NCI-H2196 (cell line): ENCODE results near the gene EFL1.
"Not testable (repeated sequence)": the region's sequence is repeated elsewhere in the genome, so short reads cannot be mapped to it uniquely, and the experiment has no call there.

Experiments
- DNase-seq: peaks from one replicate; lab custom pipeline; 2025; ENCODE audit not compliant: unreplicated experiment; lab: John Stamatoyannopoulos, UW

EFL1 gene

DNA sequence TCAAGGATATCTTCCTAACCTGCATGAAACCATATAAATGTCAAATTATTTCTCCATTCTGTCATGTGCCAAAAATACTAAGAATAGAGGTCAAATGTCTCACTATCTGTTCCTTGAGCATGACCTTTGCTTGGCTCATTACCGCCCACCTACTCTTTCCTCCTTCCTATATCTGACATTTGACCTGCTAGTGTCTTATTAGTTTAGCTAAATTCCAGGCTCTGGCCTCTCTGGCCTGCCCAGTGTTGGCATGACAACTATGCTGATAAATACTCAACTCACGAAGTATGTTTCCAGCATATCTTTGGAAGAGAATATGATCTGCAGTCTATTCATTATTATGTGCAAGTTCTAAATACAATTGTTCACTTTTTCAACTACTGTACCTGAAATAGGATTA is 58.0 kb downstream of the EFL1 start:
- DNase-seq: not testable (repeated sequence)

DNA sequence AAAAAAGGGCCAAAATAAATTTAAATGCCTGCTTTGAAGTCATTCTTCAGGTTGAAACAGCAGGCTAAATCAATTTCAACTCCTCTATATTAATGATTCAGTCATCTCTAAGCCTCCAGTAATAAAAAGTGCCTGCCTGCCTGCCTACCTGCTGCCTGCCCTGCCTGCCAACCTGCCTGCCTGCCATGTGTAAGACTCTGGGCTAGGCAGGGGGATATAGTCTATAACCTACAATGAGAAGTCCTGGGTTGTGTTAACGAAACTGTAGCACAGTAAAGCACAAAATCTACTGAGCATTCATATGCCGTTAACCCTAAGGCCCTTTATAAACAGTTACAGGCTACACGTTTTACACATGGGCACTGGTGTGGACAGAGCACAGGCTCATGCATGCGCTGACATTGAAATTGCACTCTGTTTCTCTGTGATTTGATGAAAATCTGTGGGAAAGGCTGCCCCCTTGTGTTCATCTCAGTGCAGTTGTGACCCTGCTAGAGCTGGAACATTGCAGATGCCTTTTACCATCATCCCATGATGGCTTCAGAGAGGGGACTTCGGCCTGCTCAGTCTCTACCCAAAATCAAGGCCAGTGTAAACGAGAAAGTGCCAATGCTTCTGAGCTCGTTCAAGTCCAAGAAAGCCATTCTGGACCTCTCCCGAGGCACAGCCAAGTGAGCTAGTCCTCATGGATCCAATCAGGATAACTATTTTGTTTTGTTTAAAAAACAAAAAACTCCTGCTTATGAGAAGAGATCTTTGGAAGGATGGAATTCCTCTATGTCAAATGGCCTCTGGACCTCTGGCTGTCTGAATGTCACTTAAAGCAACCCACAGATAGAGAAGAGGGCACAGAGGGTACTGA is 64.6 kb downstream of the EFL1 start:
- DNase-seq: peak; percentile 55

DNA sequence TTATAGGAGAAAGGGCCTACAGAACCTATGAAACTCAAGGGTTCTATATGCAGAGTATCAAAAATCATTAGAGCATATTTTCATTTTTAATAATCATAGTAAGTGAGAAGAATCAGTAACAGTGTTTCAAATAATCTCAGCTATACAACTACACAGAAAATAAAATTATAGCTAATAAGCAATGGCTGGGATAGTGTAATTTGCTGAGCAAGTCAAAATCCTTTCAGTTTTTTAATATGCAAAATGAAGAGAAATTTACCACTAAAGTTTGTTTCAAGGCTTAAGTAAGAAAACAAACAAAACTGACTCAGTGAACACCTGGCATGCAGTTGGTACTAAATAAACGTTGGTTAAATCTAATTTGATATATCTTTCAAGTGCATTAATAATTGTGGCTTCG is 66.2 kb downstream of the EFL1 start:
- no peak for DNase-seq

DNA sequence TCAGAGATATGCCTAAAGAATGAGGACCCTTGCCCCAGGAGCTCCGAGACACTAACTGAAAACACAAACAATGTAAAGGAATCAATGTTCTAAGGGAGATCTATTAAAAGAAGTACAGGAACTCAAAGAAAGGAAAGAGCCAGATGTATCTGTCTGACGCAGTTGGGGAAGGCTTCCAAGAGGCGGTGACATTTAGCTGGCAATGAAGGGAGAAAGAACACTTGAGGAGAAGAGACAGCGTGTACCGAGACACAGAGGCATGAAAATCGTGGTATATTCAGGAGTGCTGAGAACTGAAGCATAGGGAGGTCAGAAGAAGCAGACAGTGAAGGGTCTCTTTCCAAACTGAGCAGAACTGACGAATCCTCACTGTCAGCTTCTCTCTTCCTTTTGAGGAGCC is 66.7 kb downstream of the EFL1 start:
- not testable (repeated sequence) for DNase-seq

DNA sequence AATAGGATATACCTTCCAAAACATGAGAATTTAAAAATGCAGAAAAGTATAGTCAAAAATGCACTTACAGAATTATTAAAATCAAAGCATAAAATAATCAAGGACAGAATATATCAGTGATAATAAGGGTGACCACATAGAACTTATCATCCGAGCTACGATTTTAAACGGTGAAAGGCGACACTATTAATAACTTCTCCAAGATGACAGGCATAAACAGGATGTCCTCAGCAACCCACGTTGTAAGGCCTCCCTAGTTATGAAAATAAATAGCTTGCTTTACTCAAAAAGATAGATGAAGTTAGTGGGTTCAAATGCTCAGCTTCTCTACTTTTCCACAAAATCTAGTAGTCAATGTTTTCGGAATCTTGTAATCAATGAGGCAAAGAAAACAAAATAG is 68.0 kb downstream of the EFL1 start:
- DNase-seq: not testable (repeated sequence)

GRCh38 chr15:82193435-82193834 is 69.1 kb downstream of the EFL1 start:
- DNase-seq: not testable (repeated sequence)

DNA sequence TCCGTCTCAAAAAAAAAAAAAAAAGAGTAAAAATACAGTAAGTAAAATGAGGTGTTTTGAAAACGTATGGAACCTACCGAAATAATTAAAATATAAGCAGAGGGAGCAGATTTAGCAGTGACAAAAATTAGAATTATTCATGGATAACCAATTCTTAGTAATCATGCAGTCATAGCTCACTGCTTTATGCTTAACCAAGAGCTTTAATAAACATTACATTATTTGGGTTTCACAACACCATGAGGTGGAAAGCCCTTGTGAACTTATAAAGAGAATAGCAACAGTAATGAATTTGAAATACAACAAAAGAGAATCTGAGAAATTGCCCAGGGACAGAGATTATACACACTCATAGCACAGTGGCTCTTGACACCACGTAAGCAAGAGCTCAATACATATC is 70.1 kb downstream of the EFL1 start:
- DNase-seq: not testable (repeated sequence)

DNA sequence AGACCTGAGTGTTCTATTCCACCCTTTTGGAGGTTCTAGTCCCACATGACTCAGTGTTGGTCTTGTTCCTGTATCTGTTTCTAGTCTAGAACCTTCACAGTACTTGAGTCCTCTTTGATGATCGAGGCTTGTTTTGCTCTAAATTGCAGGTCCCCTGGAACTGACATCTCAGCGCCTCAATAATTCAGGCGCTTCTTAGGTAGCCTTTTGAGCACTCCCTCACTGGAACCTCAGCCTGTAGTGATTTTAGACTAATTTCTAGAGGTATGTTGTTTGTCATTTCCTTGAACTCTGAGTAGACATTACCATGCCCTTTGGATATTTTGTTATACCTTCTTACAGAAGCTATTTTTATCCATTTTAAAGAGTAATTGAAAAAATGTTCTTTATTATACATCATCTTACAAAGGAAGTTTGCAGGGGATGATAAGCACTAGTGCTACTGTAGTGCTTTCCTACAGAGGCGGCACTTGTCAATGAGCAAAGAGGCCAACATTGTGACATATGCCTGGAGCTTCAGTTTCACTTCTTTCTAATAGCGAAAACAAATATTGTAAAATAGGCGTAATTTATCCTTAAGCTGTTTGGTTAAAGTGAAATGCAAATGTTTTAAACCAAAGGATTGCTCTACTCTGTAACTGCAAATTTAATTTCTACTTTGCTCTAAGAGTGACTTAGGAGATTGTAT is 75.7 kb downstream of the EFL1 start:
- DNase-seq: no peak

- DNase-seq: no peak
Observed at GRCh38 chr15:82186161-82186560, 76.4 kb downstream of the EFL1 start.

DNA sequence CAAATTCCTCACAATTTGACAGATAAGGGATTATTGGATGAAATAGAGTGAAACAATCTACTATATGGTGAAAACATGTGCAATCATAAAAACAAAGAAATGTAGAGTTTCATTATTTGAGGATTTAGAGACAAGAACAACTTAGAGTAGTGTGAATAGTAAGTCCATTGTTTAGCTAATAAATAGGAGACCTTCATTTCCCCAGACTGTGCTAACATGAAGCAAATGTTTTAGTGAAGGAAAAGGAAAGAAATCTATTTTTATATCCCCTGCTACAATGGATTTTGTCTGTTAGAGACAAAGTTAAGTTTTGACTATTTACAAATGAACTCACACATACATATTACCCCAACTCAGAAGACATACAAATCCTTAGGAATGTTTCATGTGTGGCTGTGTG is 77.8 kb downstream of the EFL1 start:
- no peak for DNase-seq

GRCh38 chr15:82184355-82184754 is 78.2 kb downstream of the EFL1 start:
- no peak for DNase-seq

GRCh38 chr15:82183121-82184031 is 79.2 kb downstream of the EFL1 start:
- DNase-seq: no peak

DNA sequence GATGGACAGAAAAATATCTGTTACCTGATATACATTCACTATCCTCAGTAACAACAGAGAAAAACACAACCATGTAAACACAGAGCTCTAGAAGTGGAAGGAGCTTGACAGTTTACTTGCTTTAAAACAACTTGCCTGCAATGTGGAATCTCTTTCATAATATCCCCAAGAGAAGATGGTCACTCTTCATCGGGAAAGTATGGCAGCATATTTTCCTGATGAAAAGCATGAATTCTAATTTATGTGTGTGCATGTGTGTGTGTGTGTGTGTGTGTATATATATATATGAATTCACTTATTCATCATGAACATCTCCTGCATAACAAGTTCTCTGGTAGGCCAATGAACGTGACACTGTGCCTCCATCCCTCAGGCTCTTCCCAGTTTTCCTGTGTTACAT is 81.2 kb downstream of the EFL1 start:
- DNase-seq: no peak

DNA sequence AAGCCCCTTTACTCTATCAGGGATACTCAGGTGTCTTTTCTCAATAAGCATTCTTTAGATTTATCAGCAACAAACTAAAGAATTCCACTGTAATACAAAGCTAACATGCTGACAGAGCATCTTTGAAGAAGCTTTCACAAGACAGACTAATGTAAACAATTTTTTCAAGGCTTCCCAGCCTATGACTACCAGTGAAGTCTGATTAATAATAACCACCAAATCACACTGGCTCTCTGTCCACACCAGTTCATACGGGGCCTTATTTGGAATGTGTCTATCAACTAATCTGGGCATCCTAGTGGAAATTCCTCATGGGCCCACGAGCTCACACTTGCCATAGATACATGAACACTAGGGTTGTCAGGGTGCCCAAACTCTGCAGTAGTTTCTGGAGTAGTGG is 84.5 kb downstream of the EFL1 start:
- no peak for DNase-seq

GRCh38 chr15:82177291-82178010 is 85.1 kb downstream of the EFL1 start:
- no peak for DNase-seq

DNA sequence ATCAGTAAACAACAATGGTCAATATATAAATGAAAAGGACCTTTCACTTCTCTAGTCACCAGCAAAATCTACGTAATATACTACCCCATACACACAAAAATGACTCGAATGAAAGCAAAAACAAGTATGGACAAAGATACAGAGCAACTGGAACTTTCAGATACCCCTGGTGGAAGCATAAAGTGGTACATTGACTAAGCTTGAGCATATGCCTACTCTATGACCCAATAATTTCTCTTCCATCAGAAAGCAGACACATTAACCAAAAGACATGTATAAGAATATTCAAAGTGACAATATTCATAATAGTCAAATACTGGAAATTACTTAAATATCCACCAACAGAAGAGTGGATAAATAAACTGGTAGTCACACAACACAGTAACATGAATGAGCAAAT is 86.0 kb downstream of the EFL1 start:
- no peak for DNase-seq

DNA sequence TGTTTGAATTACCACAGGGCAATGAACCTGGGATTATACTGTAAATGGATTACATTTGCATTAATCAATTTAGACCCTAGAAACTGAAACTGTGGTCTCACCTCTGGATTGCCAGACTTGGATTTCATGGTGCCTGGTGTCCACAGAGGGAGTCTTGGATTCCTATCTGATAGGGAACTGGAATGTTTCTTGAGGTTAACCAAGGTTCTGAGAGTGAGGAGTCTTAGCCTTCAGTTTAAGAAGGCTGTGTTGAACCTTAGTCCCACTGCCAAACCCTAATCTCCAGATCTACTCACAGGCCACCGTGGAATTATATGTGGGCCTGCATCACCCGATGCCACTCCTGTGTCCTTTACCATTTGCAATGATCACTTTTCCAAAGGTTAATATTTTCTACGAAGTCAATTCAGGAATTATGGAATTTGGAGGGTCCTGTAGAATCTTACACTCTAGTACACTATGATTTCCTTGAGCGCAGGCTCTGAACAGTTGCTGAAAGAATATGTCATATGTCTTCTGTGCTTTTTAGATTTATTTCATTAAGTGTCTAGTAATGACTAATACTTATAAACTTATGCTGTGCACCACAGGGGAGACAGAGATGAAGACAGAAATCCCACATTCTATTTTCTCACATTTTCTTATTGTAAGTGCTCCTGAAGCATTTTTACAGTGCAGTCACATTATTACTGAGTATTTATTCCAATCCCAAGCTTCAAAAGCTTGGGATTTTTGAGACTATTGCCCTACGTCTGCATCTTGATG is 87.9 kb downstream of the EFL1 start:
- no peak for DNase-seq

DNA sequence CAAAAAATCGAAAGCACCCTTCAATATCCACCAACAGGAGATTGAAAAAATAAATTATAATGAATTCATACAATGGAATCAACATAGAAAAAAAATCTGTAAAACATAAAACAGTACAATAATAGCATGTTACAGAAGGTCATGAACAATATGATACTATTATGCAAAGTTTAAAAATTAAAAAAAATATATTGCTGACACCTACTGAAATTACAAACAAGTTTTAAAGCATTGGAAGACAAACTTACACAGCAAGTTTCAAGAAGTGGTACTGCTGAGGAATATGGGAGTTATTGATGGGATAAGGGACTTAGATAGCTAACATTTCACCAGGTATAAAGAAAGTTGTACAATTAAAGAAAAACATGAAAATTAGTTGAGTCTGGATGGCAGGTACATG is 89.4 kb downstream of the EFL1 start:
- DNase-seq: no peak

DNA sequence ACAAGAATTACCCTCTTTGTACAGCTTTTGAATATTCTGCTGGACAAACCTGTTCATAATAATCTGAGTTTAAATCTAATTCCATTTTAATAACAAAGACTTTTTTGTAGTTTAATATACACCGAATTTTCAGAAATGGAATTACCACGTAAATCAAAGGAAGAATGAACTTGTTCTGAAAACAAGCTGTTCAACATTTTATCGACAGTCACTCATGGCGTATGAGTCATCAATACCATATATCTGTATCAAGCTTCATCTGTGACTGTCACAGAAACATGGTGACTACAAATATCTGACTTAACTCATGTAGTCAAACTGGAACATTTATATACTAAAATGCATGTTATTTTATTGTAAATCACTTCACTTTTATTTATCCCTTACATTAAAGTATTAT is 90.0 kb downstream of the EFL1 start:
- no peak for DNase-seq

- DNase-seq: no peak
Observed at GRCh38 chr15:82168757-82169156, 93.8 kb downstream of the EFL1 start.
